GM21526 (cell line): ENCODE data around the gene MXI1.
A peak's percentile ranks its signal among the peaks of the same experiment; 100 is the strongest.
"Not testable (repeated sequence)": the region's sequence is repeated elsewhere in the genome, so short reads cannot be mapped to it uniquely, and the experiment has no call there.

Experiments
- ATAC-seq: cut with Tn5 transposase; IDR thresholded peaks from one replicate; pipeline ENCODE4 v1.9.1; 2021; ENCODE audit warnings: moderate library complexity; ENCODE audit not compliant: unreplicated experiment, low FRiP score

MXI1 gene

GRCh38 chr10:110269374-110270318 lies 62.2 kb downstream of the MXI1 start:
- ATAC-seq = peak; percentile 44

GRCh38 chr10:110272995-110273394 lies 65.6 kb downstream of the MXI1 start:
- not testable (repeated sequence) for ATAC-seq

GRCh38 chr10:110273474-110273873 lies 66.1 kb downstream of the MXI1 start:
- ATAC-seq = no peak

- ATAC-seq = no peak
Measured at GRCh38 chr10:110274072-110274627, 66.7 kb downstream of the MXI1 start.

- ATAC-seq = no peak
Measured at GRCh38 chr10:110274647-110275046, 67.2 kb downstream of the MXI1 start.

- no peak for ATAC-seq
Measured at GRCh38 chr10:110275128-110275729, 67.8 kb downstream of the MXI1 start.

DNA sequence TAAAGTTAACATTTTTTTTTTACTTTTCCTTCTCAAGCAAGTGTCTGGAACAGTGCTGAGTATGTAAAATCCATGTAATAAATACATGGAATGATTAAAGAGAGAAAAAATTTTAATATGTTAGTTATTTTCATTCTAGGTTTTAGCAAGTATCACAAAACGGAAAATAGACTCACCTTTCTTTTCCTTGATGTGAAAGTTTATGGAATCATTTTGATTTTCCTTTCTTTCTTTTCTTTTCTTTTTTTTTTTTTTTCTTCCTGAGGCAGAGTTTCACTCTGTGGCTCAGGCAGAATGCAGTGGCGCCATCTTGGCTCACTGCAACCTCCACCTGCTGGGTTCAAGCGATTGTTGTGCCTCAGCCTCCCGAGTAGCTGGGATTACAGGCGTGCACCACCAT lies 69.2 kb downstream of the MXI1 start:
- no peak for ATAC-seq

DNA sequence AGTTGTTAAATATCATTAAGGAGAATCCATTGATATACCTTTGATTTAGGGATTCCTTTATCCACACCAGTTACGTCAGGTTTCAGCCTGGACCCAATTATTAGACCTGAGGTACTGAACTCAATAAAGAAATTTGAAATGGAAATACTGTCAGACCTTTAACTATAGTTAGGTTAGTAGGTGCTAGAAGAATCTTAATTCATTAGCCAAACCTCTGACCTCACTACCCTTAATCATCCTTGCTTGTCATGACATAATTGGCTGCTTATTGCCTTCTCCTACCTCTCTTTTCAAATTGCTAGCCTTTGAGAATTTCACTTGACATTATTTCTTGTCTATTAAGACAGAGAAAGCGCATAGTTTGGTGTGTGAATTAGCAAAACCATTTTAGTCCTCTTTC lies 70.2 kb downstream of the MXI1 start:
- ATAC-seq = no peak

DNA sequence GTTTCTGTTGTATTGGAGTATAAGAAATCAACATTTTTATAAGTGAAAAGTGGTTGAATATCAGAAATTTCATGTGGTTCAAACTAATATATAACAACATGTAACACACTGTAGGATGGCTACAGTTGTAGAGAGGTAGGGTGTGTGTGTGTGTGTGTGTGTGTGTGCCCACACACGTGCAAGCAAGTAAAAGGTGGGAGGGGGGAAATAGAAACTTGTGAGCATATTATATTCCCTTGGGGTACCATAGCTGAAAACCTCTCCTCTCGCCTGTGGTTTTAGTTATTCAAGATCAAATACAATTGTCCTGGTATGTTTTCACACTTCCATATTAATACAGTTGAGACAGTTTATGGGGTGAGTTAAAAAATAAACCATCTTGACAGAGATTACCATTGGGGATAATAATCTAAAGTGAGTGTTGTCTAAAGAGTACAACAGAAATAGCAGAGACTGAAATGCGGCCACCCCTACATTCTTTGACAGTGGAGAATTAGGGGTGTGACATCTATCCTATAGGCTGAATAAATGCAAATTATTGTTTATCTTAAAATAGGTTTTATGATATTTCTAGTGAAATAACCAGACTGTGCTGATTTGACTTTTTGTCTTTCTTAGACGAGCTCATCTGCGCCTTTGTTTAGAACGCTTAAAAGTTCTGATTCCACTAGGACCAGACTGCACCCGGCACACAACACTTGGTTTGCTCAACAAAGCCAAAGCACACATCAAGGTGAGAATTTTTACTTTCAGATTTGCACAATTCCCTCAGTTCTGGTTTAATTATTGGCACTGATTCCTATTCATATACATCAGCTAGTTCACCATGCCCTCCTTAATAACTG lies 71.4 kb downstream of the MXI1 start:
- no peak for ATAC-seq

DNA sequence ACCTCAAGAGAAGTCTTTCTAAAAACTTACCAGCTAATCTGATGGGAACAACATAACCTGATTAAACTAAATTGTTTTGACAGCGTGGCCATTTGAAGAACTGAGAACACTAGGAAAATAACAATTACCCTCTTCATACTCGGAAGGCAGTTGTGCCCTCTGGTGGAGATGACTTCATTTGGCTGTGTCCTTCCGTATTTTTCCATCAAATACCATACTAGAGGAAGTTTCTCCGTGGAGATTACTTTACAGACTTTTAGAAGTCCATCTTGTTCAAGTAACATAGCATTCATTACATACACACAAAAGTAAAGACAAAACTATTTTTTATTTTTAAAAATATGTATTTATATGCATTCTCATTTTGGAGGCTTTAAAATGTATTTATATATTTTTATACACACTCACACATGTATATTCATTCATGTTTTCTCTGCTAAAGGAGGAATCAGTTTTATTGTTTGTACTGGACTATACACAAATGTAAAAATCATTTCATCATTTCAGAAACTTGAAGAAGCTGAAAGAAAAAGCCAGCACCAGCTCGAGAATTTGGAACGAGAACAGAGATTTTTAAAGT lies 72.1 kb downstream of the MXI1 start:
- ATAC-seq = no peak

DNA sequence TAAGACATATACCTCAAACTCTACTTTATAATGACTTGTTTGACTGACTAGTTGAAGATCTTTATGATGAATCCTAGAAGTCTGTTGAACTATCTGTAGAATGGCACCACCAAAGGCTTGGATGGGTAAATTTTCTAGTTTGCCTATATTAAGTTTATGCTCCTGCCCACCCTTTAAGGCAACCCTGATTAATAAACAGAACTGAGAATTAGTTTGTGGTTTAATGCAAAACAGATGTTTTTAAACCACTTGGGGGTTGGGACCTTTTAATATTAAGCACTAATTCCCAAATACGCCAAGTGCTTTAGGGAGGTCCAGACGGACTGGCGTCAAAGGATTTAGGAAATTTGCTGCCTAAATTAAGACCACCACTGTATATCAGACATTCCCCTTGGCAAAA lies 76.9 kb downstream of the MXI1 start:
- ATAC-seq = no peak

DNA sequence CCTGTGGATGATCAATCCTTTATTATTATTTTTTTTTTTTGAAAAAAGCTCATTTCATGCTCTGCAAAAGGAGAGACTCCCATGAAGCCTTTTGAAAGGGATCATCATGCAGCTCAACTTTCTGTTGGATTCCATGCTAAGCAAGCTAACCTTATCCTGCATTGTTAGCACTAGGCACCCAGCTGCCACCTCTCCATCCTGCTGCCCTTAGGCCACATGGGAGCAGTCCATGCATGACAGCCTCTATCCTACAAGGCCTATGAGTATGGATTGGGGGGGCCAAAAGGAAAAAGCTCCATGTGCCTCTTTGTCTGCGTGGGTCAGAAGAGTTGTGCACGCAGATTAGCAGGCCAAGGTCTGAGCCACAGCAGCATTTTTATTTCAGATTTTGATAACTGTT lies 78.1 kb downstream of the MXI1 start:
- no peak for ATAC-seq

GRCh38 chr10:110286841-110287240 lies 79.4 kb downstream of the MXI1 start:
- no peak for ATAC-seq

- ATAC-seq = no peak
Measured at GRCh38 chr10:110296966-110297365, 89.6 kb downstream of the MXI1 start.

DNA sequence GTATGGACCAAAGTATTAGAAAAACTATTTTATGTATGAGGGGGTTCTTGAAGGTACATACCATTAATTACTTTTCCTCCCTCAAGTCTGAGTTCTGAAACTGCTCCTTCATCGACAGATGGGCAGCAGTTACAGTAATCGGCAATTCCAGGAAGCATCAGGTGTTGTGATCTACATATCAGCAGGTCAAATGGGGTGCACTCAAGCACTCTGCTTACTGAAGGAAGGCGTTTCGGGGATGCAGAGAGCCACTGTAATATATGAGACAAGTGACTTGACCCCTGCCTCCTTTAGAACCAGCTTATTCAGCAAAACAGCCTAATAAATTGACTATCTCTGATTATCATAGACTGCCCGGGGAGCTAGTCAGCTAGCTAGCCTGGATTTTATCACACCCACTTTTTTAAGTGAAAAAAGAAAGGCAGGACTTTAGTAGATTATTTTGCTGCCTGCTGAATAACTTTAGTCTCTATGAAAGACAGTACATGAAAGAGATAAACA lies 93.1 kb downstream of the MXI1 start:
- no peak for ATAC-seq

- no peak for ATAC-seq
Measured at GRCh38 chr10:110303681-110304080, 96.3 kb downstream of the MXI1 start.

- peak; percentile 26 for ATAC-seq
Measured at GRCh38 chr10:110304394-110304779, 97.0 kb downstream of the MXI1 start.

DNA sequence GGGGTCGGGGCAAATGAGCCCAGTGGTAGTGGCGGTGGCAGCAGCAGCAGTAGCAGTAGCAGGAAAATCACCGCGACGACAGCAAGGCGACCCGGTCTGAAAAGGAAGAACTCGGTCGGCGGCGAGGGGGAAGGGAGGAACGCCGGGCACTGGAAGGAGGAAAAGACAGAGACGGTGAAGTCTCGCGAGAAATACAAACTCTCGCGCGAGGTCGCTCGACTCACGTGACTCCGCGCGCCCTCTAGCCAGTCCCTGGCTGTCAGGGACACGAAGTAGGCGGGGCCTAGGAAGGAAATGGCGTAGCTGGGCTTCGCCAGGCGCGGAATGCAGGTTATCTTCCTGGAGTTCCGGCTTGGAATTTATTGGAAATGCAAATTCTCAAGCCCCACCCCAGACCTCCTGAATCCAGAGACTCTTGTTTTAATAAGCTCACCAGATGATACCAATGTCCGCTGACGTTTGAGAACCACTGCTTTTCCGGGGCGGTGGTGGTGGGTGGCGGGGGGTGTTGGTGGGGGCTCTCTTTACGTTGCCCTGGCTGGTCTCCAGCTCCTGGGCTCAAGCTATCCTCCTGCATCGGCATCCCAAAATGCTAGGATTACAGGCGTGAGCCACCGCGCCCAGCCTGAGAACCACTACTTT lies 97.5 kb downstream of the MXI1 start, which contains the start of gene SMNDC1:
Gene SMNDC1 (minus strand): TSS at position 141 of the 642 bp plus-strand sequence. CDS start 1,333 bp downstream, outside the sequence.
- ATAC-seq = peak; percentile 90

GRCh38 chr10:110305767-110306451 lies 98.5 kb downstream of the MXI1 start:
- ATAC-seq = peak; percentile 49
